ENCODE results near the gene LINGO1.
A peak's percentile ranks its signal among the peaks of the same experiment; 100 is the strongest.

Gene LINGO1, protein sequence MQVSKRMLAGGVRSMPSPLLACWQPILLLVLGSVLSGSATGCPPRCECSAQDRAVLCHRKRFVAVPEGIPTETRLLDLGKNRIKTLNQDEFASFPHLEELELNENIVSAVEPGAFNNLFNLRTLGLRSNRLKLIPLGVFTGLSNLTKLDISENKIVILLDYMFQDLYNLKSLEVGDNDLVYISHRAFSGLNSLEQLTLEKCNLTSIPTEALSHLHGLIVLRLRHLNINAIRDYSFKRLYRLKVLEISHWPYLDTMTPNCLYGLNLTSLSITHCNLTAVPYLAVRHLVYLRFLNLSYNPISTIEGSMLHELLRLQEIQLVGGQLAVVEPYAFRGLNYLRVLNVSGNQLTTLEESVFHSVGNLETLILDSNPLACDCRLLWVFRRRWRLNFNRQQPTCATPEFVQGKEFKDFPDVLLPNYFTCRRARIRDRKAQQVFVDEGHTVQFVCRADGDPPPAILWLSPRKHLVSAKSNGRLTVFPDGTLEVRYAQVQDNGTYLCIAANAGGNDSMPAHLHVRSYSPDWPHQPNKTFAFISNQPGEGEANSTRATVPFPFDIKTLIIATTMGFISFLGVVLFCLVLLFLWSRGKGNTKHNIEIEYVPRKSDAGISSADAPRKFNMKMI

DNA sequence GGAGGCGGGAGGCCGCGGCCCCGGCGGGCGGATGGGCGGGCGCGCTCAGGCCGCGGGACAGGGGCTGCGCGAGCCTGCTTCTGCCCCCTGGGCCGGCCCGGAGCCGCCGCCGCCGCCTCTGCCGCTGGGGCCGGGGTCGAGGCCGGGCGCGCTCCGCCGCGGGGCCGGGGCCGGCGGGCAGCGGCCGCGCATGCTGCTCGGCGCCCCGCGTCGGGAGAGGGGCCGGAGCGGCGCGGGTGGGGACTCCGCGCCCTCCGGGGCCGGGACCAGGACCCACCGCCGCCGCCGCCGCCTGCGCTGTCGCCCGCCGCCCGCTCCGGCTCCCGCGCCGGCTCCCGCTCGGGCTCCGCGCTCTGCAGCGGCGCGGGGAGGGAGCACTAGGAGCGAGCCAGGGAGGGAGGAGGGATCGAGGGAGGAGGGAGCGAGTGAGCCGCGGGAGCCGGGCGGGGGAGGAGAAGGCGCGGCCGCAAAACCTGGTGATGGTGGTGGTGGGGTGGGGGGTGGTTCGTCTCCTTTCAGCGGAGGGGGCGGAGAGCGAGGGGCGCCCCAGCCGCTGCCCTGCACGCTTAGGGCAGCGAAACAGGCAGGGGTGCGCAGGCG lies at the start of gene LINGO1:
LINGO1 (minus strand) TSS at position 379 of the 600 bp plus-strand sequence. CDS start 597 bp downstream, outside the sequence.
- DNase-seq = no peak

DNA sequence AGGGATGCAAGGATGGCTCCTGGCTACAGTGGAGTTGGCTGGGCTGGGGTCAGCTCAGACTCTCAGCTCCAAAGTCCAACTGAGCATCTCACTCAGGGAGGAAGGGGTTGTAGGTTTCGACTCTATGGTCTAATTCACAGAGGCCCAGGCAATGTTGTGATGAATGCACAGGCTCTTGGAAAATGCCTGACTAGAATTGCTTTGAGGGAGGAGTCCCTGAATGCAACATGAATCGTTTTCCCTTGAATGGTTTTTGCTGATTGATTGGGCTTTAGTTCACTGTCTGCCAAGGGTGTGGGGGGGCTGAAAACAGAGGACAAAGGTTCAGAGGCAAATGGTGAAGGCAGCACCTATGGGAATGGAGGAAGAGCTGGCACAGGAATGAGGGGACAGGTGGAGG lies 48.6 kb upstream of the LINGO1 start:
- DNase-seq = no peak

DNA sequence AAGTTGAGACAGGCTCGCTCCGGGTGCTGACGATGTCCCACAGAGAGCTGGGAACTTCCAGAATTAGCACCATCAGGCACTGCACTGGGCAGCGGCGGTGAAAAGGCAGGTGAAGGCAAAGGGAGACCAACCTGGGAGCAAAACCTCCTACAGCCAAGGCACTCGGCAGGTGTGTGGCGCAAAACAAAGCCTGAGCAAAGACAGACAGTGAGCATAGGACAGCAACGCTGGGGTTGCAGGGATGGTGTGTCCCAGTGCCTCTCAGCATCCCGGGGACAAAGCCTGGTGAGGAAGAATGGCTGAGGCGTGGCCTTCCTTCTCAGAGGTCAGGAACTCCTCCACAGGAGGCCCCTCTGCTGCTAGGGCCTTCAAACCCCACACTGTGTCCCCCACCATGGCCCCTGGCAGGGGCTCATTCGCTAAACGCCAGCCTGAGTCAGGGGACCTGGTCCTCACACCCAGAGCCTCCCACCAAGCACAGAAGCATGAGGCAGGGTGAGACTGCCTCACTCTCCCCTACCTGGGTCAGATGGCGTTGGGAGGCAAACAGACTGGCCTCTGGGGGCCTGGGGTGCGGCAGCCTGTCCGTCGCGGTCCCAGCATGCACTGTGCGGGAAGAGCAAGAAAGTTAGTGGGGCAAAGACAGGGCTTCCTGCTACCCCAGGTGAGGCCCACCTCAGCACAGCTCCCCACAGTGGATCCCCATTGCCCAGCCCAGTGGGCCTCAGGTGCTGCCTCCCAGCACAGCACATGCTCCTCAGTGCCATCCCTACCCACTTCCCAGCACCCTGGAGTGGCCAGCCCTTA lies 44.1 kb upstream of the LINGO1 start:
- no peak for DNase-seq

DNA sequence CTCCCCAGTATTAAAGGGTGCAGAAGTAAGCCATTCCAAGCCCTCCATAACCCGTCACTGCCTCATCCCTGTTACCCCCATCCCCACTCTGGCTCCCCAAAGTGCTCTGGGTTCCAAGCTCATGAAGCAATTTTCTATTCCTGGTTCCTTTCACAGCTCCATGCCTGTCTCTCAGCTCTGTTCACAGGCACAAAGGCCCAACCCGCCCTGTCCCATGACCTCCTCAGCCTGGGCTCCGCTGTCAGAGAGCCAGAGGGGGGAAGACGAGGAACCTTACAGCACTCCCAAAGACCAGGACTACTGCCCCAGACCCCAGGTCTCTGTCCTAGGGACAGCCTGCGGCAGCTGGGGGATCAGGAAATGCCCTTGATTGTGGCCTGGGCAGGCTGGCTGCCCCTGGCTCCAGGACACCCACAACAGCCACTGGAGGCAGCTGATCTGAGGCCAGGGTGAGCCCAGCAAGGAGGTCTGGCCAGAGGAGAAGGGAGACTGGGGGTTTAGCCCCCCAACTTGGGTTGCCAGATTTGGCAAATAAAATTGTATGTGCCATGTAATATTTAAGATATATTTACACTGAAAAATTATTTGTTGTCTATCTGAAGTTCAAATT lies 43.2 kb upstream of the LINGO1 start:
- no peak for DNase-seq

DNA sequence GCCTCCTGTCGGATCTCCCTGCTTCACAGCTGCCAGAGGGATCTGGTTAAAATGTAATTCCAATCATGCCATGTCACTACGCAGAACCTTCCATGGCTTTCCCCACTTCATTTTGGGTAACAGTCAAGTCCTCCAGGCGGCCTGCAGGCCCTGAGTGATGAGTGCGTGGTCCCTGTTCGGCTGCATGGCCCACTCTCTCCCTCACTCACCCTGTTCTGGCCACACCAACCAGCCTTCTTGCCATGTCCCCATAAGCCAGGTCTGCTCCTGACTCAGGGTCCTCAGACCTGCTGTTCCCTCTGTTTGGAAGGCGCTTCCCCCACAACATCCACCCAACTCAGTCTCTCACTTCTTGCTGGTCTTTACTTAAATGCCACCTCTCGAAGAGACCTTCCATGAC lies 41.6 kb upstream of the LINGO1 start:
- DNase-seq = no peak

DNA sequence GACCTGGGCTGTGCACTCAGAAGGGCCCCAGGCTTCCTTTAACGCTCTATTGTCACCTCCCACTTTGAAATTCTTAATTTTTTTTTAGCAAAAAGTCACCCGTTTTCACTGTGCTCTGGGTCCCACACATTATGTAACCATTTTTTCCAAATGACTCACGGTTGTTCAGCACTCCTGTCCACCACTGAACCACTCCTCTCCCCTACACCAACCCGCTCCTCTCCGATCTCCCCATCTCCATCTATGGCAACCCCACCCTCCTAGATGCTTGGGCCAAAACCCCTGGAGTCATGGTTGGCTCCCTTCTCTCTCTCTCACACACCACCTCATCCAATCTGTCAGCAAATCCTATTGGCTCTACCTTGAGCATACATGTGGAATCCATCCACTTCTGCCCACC lies 41.2 kb upstream of the LINGO1 start:
- DNase-seq = no peak

DNA sequence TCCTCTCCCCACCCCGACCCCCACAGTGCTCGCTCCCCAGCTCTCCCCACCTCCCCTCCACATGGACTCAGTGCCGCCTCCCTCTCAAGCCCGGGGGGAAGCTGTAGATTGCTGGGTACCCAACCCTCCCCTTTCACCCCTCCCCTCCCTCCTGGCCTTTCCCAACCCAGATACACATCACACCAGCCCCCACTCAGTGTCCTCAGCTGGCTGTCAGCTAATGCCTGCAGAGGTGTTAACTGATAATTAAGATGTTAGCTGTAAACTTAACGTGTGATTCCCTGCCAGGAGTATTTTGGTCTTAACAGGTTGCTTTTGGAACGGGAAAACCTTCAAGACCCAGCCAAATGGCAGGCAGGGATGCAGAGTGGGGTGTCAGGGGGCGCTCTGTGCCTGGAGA lies 39.4 kb upstream of the LINGO1 start:
- no peak for DNase-seq

DNA sequence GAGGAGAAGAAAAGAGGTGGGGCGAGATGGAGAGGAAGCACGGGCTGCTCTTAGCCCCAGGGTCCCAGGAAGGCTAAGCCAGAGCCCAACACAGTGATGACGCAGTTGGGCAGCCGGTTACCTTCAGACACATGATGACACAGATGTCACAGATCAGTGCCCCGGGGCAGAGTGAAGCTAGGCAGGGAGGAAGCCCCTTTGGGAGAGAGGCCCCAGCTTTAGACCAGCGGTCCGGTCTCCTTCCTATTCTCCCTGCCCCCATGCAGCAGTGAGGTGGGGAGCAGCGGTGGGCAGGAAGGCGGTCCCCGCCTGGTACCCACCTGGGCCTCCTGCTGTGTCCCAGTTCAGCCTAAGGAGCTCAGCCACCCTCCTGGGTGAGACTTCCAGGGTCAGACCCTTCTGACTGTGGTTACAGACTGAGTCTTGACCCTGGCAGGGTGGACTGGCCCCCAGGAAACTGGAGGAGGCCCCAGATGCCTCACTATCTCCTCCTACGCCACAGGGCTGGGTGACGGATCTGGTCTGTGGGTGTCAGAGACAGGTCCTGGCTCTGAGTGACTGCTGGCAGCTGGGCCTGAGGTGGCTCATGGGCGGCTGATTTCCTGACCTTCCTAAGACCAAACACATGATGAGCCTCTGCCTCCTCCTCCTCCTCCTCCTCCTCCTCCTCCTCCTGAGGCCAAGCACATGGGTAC lies 38.8 kb upstream of the LINGO1 start:
- no peak for DNase-seq

DNA sequence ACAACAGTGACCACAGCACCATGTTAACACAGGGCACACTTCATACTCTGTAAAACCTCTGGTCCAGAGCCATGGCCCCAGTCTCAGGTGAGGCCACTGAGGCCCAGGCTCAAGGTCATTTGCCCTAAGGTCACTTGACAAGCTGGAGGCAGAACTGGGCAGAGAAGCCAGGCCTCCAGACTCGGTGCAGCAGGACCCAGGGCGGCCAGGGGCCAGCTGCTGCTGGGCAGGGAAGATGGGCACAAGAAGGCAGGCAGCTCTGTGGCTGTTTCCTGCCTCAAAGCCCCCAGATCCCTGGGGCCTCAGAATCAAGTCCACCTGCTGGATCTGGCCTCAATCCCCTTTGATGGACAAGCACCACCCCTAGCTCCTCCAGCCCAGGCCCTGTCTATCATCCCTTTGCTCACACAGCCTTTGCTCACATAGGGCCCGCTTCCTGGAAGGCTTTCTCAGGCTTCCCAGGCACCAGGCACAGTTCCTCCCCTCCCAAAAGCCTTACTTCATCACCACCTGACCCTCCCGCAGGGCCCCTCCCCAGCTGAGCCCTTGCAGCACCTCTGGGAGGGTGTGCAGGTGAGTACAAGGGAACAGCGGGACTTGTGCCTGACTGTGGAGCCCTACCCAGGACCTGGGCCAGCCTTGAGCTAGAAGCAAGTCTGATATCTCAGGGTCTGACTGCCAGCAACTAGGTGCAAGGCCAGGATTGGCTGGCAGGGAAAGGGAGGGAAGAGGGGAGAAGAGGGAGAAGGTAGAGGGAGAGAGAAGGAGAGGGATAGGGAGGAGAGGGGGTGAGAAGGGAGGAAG lies 38.0 kb upstream of the LINGO1 start:
- DNase-seq = no peak

DNA sequence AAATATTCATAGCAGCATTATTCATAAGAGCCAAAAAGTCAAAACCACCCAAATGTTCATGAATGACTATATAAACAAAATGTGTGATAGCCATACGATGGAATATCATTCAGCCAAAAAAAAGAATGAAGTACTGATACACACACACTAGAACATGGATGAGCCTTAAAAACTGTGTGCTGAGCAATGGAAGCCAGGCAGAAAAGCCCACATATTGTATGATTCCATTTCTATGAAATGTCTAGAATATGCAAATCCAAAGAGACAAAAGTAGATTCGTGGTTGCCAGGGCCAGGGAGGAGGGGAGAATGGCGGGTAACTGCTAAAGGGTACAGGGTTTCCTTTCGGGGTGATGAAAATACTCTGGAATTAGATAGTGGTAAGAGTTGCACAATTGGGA lies 37.2 kb upstream of the LINGO1 start:
- no peak for DNase-seq

DNA sequence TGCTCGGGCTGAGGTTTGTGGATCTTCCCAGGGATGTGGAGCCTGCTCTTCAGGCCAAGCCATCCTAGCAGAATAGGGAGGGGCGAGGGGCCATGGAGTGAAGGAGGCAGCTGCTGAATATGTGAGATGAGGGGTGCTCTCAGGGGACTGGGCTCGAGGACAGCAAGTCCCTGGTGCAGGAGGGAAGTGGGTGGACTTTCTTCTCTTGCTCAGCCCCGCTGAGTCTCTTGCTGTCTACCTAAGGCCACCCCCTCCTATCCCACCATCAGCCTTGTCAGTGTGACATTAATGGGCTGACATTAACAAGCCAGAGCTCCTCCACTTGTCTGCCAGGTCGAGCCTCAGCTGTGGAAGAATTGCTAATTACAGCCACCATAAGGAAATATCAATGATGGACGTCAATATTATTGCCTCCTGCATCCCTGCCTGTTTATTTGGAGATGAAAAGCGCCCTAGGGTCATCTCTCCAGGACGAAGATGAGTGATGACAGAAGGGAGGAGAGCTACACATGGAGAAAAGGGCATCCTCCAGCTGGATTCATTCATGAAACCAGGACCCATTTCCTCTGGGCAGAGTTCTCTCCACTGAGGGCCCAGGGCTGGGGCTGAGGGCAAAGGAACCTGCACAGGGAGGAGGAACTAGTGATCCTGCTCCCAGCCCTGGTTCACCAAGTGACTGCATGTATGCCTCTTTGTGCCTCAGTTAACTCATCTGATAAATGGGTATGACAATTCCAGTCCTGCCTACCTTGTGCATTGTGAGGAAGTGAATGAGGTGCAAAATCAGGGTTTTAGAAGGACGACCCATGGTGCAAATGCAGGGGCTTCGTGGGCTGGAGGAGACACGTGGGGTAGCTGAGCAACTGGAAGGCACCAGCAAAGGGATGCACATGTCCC lies 34.9 kb upstream of the LINGO1 start:
- DNase-seq = no peak

DNA sequence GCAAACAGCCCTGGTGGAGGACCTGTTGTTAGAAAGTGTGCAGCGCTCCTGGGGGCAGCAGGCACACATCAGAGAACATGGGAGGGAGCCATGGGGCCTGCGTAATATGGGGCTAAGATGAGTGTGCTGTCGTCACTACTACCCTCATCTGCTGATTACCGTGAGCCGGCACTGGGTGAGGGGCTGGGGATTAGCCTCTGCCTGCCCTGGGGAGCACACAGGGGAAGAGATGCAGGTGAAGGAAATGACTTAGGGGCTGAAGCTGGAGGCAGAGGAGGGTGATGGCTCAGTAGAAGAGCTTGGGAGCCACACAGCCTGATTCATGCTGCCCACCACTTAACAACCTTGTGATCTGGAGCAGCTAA lies 33.6 kb upstream of the LINGO1 start:
- no peak for DNase-seq

DNA sequence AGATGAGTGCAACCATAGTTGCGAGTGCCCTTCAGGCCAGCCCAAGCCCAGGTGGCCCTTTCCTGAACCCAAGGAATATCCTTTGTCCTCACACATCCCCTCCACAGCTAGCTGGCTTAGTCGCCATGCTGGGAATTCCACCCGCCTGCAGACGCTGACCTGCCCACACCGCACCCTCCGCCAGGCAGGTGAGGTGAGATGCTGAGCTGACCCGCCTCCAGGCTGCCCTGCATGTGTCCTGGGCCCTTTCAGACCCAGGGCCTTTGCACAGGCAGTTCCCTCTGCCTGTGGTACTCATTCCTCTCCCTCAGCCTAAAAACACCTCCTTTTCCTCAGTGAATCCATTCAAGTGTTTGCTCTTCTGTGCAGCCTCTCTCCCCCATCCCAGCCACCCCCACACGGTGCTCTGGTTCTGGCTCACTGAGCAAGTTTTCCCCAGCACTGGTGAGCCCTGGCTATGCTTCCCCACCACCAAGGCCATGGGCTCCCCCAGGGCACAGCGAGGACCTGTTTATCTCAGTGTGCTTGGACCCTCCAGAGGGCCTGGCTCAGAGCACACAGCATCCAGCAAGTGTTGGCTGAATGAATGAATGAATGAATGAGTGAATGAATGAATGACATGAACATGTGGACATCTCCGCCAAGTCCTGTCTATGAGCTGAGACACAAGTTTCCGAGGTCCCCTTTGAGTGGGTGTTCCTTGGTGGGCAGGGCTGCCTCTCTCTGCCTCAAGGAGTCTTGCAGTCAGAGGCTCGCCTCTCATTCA lies 33.0 kb upstream of the LINGO1 start:
- no peak for DNase-seq

DNA sequence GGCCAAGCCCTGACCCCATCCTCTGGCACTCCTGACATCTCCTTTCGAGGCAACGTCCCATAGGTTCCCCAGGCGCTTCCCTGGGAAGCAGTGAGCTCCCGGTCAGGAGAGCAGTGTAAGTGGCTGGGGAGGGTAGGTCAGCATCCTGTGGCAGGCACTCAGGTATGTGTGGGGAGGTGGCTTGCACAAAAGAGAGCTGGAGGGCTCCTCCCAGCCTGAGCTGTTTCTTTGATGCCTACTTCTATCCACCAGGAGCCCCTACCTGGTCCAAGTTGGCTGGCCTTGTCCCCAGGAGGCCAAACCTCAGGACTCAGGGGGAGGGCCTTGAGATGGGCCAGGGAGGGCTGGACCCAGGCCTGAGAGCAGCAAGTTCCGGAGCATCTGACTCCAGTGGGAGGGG lies 31.7 kb upstream of the LINGO1 start:
- DNase-seq = no peak

DNA sequence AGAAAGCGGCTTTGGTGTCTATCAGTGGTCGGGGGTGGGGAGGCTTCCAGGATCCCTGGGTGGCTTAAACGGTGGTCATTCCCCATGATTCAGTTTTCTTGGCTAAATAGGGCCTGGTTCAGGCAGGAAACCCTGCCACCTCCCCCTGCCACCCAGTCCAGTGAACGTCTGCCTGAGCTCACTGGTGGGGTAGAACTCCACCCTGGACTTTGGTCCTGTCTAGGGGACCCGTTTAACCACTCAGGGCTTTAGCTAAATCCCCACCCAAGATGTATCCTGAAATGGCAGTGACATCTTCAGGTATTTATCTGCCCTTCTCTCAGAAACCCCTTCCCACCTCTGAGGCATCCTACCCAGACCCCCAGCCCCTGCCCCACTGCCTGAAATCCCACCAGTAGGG lies 30.5 kb upstream of the LINGO1 start:
- no peak for DNase-seq

DNA sequence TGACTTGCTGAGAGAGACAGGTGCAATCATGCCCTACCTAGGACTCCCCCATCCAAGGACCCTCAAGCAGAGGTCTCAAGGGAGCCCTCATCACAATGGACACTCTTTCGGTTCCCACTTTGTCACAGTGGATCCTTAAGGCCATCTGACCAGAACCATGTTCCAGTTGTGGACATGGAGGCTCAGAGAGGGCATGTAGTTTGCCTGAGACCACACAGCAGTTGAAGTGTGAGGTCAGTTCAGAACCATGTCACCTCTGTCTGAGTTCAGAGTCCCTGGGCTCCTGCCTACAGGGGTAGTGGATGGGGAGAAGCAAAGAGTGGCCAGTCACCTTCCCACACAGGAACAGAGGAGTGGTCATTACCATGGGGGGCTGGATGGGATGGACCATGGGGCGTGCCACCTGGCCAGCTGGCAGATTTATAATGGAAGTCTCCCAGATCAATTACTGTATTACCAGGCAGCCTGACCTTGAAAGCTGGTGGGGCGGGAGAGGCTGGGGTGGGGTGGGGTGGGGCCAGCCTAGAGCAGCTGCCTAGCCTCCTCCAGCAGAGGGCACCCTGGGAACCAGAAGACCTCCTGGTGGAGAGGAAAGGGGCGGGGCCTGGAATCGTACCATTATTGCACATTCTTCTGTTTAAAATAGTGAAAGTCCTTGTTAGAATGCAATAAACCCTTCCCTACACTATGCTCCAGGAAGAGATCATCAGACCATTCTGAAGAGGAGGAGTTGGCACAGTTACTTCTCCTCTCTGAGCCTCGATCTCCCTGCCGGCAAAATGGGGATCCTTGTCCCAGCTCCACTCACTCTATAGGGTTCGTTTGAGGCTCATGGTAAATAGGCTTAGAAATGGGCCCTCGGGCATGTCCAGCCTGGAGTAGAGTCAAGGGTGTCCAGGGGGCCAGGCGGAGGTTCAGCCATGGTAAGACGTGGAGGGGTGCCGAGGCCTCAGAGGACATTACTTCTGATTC lies 26.9 kb upstream of the LINGO1 start:
- peak; percentile 21 for DNase-seq

DNA sequence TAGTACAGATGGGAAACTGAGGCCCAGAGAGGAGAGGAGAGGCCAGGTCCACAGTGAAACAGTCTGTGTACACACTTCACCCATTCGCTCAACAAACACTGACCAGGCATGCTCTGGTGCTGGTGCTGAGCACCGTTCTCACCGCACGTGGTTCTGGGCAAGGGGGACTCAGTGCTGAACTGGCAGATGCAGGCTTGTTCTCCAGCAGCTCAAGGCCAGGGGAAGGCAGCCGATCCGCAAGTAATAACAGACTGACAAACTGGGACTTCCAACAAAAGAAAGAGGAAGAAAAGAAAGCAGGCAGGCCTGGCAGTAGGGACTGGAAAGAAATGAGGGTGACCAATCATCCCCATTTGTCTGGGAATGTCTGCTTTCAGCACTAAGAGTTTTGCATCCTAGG lies 25.6 kb upstream of the LINGO1 start:
- no peak for DNase-seq

DNA sequence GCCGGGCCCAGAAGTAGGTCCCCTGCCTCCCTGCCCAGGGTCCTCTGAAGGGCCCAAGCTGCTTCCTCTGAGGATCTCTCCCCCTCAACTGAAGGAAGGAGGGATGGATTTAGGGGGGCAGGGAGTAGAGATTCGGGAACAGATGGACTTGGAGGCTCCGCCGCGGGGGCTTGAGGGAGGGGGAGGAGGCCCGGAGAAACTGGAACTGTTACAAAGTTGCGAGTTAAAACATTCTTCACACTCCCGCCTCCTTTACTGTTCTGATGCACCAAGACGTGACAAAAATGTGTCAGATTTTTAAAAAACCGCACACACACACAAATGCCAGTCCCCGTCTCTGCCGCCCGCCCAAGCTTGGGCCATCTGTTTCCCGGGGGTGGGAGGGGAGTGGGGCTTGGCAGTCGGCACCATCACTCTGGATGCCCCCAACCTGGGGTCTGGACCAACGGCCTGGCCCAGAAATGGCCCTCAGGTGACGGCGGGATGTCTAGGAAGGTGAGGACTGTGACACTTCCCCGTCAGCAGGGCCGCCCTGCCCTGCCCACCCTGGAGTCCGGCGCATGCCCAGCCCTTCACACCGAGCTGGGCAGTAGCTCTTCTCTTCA lies 25.0 kb upstream of the LINGO1 start:
- no peak for DNase-seq

Measured in stimulated activated CD4-positive, alpha-beta T cell treated with anti-CD3 and anti-CD28 coated beads, Interleukin-4, amount 100 ng/mL, for 1 hour (primary cell).